NCI-H2227 (cell line): ENCODE results near the gene SLC2A9.

Experiments
- DNase-seq: peaks from one replicate; lab custom pipeline; 2025; ENCODE audit not compliant: unreplicated experiment; lab: John Stamatoyannopoulos, UW

Gene SLC2A9

DNA sequence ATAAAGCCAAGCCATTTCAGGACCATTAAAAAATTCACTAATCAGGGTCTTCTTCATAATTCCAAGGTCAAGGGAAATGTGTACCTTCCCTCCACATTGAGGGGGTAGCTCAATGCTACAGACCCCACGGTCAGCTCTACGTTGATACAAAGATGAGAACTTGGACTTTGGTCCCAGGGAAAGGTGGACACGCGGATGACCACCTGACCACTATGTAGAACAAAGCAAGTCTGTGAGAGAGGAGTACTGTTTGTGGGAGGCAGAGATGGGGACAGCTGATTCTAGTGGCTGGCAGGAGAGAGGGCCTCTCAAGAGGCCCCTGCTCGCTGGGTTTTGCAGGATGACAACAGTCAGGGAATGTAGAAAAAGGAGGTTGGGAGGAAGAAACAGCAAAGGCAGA is 58.0 kb downstream of the SLC2A9 start:
- DNase-seq = no peak

DNA sequence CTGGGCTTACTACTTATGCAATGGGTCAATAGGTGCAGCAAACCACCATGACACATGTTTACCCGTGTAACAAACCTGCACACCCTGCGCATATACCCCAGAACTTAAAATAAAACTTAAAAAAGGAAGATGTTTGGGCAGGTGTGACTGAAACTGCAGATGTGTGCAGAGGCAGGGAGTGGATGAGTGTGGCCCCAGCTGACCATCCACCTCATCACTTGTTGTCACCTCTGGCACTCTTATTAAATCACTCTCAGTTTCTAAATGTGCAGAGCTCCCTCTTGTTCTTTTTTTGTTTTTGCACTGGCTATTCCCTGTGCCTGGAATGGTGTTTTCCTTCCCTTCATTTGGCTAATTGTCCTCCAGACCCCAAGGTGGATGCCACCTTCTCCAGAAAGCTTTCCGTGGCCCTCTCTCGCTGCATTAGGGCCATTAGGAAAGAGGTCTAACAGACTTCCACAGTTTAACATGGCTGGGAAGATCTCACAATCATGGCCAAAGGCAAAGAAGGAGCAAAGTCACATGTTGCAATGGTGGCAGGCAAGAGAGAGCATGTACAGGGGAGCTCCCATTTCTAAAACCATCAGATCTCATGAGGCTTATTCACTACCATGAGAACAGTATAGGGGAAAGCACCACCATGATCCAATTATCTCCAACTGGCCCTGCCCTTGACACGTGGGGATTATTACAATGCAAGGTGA is 58.5 kb downstream of the SLC2A9 start:
- DNase-seq = no peak

DNA sequence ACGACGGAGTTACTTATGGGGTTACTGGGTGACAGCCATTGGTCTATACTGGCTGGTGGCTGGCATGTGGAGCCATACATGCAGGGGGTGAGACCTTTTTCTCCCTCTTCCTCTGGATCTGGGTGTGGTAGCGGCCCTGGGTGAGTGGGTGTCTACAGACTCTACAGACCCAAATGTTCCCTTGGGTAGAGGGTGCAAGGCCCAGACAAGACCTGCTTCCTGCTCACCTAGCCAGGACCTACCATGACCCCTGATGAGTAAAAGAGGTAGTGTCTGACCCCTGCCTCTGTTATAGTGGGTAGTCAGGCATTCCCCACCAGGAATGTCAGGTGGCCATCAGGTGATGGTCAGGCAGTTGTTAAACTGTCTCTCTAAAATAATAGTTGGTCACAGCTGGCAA is 66.8 kb downstream of the SLC2A9 start:
- DNase-seq = no peak

DNA sequence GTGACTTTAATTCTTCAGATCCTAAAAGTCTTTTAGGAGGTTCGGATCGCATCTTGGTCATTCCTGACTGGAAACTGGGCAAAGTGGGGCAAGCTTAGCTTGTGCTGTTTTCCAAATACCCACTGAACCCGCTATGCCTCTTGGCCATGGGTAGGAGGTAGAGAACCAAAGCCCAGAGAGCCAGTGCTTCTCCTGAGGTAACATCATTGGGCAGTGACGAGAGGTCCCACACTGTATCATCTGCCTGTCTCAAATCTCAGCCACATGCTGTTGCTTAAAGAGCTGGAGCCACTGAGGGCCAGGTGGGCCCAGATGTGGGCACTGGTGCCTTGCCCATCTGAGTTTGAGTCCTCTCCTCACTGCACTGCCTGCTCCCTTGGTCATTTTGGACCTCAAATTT is 68.2 kb downstream of the SLC2A9 start:
- no peak for DNase-seq

DNA sequence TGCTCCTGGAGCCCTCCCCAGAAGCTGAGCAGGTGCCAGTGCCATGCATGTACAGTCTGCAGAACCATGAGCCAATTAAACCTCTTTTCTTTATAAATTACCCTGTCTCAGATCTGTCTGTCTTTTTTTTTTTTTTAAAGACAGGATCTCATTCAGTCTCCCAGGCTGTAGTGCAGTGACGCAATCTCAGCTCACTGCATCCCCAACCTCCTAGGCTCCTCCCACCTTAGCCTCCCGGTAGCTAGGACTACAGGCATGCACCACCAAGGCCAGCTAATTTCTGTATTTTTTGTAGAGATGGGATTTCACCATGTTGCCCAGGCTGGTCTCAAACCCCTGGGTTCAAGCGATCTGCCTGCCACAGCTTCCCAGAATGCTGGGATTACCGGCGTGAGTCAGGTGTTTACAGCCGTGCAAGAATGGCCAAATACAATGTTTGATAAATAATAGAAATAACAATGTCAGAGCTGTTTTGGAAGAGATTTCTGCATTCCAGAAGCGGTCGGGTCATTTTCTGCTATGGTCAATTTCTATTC is 68.8 kb downstream of the SLC2A9 start:
- DNase-seq = no peak

DNA sequence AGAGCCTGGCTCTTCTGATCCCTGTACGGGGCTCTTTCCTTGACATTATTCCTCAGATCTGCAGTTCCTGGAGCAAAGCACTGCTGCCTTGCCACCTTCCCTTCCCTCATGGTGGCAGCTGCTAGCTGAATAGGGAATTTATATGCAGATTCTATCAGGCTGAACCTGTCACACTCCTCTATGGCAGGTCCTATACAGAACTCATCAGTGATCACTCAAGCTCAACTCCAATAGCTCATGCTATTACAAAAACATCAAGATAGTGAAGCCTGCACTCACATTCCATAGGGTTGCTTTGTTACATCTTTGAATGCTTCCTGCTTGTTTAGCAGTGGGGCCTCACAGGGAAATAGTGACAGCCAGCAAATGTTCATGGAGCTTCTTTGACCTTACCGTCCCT is 71.7 kb downstream of the SLC2A9 start:
- no peak for DNase-seq

DNA sequence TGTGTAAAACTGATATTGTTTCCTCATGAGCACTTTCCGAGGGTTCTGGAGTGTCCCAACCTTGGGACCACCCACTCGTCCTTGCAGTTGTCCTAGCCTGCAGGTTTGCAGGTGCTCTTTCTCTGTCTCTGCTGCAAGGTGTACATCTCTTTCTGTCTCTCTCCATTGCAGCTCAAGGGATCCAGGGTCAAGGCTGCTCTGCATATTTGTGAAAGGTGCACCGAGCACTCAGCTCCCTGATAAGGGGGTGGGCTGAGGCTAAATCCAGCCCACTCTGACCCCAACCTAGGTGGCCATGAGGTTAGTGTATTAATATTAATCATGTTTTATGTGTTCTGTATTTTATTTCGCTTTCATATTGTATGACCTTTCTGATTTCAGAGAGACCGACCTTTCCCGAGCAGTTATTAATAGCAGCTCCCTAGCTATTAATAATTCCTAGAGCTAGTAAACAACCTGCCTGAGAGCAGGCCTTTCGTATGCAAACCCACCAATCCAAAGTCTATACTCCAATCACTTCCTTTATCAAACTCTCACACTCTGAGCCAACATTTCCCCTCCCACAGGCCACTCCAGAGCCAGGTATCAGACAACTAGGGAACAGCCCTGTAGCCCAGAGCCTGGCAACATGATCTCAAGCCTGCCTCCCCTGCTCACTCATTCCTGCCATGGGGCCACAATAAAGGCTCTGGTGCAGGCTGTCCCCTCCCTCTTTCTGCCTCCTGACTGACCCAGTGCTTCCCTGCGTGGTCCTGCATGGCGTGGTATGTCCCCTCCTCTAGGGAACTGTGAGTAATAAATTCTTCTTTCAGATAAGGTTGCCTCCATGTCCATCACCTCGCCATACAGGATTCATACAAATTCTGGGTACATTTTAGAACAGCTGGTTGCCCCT is 73.9 kb downstream of the SLC2A9 start:
- DNase-seq = no peak

DNA sequence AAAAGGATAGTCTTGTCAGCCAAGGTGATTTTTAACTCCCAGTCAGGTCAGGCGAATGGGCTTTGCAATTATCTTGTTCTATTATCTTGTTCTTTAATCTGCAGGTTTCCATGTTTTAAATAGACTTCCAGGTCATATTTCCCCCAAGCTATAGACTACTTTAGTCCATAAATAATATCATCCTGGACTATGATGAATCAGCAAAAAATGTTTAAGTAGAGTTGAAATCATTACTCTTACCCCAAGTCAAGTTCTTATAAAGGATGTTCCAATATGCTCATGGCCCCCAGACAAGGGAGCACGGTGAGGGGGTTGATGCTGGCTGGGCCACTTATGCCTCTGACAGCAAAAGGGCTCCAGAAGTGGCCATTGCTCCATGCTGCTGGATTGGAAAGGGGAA is 75.1 kb downstream of the SLC2A9 start:
- no peak for DNase-seq

DNA sequence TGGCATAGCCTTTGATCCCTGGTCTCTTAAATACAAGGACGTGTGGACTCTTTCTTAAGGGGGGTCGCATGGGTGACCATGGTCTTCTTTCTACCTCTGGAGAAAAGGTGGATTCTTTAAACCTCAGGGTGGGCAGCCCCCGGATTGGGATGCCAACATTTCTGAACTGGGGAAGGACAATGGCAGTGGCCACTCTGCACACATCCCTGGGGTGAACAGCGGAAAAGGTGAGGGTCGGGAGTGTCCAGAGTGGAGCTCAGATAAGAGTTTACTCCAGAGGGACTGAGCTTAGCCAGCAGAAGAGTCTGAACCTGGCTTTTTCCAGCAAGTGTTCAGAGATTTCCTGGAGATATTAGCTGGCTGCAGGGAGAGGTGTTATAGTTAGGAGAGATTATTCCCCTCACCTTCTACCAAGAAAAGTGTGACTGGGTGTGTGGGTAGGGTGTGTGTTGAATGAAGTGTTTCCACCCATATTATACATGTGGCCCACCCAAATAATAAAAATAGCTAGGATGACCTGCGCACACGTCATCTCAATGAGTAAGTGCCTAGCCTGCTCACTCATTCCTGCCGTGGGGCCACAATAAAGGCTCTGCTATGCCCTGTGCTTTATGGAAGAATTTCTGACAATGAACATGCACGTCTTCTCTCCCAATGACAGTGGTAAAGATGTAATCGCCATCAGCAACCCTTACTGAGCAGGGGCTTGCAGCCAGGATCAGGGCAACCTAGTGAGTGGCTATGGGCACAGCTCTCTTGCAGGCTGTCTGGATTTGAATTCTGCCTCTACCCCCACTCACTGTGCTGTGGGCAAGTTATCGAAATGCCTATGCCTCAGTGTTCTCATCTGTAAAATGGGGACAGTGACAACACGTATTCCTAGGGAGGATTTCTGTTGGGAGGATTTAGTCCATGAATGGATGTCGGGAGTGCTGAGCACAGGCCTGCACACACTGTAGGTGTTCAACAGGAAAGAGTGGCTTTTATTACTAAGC is 76.6 kb downstream of the SLC2A9 start:
- no peak for DNase-seq

DNA sequence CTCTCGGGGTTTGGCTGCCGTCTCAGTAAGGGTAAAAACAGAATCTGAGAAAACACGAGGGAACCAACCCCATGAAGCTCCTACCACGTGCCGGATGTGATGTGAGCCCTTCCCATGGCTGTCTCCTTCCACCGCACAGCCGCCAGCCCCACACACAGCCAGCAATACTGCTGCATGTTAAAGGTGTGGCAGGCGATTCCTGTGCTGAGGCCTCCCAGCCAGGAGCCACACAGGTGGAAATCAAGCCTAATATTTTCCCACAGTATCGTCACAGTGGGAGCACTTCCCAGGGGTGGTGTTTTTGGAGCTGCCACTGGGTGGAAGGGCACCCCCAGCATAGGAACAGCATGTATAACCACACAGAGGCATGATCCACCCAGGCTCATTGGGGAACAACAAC is 77.5 kb downstream of the SLC2A9 start:
- no peak for DNase-seq

DNA sequence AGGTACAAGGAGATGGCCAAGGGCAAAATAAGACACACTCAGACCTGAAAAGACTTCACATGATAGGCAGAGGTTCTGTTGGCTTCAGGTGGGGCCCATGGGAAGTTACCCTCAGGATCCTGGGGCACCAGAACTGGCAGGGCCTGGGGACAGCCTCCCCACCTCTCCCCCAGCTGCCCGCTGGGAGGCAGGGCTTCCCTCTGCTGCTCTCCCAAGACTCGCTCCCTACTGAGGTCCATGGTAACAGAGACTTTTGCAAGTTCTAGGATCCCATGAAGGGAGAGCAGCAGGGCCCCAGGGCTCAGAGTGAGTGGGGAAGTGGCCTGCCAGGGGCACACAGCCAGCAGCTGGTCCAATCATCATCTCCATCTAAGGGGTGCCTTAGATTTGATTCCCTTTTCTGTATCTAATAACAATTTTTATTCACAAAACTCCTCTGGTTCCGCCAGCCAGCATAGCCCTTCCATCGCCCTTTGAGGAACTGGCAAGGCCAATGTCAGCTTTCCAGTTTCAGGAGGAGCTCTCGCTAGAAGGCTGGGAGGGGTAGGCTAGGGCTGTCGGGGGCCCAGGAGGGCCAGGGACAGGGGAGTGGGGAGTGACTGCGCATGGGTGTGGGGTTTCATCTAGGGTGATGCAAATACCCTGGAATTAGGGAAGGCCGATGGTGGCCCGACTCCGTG is 78.2 kb downstream of the SLC2A9 start:
- DNase-seq = no peak

DNA sequence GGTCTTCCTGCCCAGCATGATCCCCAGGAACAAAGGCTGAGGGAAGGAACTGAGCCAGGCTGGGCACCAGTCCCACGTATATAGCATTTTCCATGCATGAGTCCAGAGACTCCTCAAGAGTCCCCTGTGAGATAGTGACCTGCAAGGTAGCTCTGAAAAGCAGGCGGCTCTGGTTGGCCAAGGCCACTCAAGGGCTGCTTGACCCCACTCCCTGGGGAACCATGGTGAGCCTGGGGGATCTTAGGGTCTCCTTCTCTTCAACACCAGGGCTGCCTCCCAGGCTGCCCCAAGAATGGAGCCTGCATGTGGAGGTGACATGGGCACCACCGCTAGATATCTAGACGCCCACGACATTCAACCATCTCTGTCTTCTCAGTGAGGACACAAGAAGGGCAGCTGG is 79.2 kb downstream of the SLC2A9 start:
- no peak for DNase-seq

DNA sequence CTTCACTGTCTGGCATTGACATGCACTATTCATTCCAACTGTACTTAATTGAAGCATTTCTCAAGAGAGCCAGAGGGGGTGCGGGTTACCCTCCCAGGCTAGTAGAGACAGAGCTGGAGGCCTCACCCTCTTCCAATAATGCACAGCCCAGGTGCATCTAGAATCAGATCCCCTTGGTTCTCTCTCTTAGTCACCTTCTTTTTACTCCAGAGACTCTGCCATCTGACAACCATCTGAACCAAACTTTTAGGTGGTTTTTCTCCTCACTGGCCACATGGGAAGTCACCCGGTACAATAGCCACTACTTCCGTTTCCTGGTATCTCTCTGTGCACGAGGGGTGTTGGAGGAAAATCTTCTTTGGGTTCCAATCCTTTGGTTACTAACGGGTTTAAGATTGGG is 81.3 kb downstream of the SLC2A9 start:
- DNase-seq = no peak

DNA sequence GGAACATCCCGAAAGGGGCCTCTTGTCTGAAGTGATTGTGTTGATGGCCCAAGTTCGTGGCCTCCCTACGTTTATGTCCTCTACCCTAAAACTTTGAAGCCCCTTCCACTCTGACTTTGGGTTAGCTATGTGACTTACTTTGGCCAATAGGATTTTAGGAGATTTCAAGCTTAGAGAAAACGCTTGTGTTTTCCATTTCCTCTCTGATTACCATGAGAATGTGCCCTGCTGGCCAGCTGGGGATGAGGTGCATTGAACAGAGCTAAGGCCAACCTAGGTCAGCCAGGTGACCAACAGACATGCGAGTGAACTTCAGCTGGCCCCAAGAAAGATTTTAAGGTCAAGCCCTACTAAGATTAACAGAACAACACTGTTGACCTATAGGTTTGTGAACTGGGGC is 82.4 kb downstream of the SLC2A9 start:
- no peak for DNase-seq

DNA sequence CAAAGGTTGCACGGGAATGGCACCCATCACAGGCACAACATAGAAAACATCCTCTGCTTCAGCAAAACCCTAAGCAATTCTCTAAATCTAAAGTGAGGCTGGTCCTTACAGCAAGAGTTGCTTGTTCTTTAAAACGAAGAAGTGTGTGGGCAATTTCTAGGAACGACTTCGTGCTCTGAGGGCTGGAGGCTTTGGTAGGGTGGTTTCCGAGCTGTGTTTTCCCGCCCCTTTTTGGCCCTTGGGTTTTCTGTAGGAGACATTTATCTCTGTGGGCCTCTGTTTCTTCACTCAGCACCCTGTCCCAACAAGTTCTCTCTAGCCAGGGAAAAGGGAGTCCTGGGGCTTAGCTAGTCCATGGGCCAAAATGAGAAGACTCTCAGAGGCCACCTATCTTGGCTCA is 84.2 kb downstream of the SLC2A9 start:
- DNase-seq = no peak

DNA sequence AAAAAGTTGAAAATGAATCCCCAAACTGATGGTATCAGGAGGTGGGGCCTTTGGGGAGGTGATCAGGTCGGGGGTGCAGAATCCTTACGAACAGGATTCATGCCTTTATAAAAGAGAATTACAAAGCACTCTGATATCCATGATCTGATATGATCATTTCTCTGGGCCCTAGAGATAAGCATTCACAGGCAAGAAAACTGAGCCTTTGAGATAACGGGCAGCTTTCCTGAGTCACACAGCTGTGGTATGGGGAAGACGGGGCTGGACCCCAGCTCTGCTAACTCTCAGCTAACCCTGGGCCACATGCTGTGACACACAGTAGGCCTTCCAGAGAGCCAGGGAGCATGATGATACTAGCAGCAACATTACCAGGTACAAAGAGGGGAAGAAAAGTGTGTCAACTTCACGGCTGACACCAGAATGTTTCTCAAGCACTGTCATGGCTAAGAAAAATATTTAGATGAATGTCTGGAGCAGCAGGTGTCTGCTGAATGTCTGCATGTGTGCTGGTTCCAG is 85.1 kb downstream of the SLC2A9 start:
- no peak for DNase-seq

DNA sequence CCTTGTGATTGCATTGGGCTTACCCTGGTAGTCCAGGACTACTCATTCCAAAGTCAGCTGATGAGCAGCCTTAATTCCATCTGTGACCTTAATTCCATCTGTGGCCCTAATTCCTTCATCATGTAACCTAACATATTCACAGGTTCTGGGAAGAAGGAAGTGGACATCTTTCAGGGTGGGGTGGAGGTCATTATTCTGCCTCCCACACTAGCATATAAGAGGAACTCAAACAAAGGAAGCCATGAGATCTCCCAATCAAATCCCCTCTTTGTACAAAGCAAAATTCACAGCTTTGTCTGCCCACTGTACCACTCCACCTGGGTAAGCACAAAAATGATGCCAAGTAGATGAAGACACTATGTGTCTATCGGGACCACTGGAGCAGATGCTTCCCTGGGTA is 87.3 kb downstream of the SLC2A9 start:
- no peak for DNase-seq

DNA sequence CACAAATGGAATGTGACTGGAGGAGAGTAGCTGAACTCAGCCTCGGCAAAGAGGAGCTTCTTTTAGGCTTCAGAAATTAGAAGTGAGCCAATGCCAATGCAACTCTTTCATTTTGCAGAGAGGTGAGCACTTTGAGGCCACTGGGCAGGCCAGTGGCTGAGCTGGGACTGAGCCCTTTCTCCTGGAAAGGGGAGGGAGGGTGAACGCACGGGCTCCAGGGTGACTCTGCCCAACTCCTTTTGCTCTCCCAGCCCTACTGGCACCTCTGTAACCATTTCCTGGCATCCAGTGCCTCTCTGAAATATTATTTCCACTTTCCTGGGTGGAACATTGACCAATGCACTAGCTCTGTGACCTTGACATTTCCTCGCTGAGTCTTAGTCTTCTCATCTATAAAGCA is 88.1 kb downstream of the SLC2A9 start:
- DNase-seq = no peak

DNA sequence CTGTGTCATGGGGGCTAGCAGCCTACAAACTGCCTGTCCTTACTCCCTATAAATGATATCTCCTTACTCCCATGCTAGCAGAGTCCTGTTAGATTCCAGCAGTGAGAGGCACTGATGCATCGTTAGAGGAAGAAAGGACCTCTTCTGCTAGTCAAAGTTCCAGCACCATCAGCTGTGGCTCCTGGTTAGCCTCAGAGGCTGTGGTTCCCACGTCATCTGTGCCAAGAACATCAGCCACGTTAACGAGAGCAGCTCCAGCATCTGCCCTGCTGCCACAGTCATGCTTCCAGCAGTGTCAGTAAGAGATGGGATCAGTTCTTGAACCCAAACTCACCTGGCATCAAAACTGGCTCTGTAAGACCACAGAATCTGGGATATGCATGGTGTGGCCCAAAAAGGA is 88.5 kb downstream of the SLC2A9 start:
- no peak for DNase-seq

DNA sequence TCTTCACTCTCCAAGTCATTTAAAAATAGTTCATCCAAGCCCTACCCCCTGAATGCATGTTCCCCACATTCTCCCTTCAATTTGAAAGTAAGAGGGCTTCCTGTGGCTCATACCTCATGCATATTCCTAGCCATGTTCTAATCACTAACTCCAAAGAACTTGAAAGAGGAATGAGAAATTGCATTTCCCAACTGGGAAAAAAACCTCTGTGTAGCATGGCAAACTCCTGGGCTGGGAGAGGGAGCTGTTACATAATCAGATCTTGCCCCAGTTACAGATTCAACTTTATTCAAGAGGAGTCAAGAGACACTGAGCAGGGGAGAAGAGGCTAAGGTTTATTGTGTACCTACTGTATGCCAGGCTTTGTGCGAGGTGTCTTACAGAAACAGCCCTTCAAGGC is 90.2 kb downstream of the SLC2A9 start:
- DNase-seq = no peak
